Measurements from ENCODE around the gene TOR1A. TPM values are rescaled to one million over a fixed set of nuclear protein-coding genes. Genes with fewer than 3 reads are reported as not detected.
"Not testable (repeated sequence)": the region's sequence is repeated elsewhere in the genome, so short reads cannot be mapped to it uniquely, and the experiment has no call there.

Gene TOR1A
- polyA plus RNA-seq, 1 donor = 21.6 TPM

GRCh38 chr9:129781131-129781530 lies 42.8 kb downstream of the TOR1A start:
- no peak for DNase-seq

- DNase-seq = no peak
These were observed 44.3 kb downstream of the TOR1A start for GRCh38 chr9:129779560-129780190.

- DNase-seq = no peak
These were observed 45.5 kb downstream of the TOR1A start for GRCh38 chr9:129778469-129778868.

- DNase-seq = no peak
These were observed 46.2 kb downstream of the TOR1A start for GRCh38 chr9:129777769-129778130.

- DNase-seq = peak; percentile 93
These were observed 46.8 kb downstream of the TOR1A start for GRCh38 chr9:129776938-129777768.

GRCh38 chr9:129776566-129776937 lies 47.4 kb downstream of the TOR1A start:
- DNase-seq = no peak

GRCh38 chr9:129776096-129776495 lies 47.8 kb downstream of the TOR1A start:
- DNase-seq = not testable (repeated sequence)

GRCh38 chr9:129775448-129775798 lies 48.5 kb downstream of the TOR1A start:
- DNase-seq = no peak

- DNase-seq = no peak
These were observed 49.0 kb downstream of the TOR1A start for GRCh38 chr9:129774791-129775447.

- no peak for DNase-seq
These were observed 50.5 kb downstream of the TOR1A start for GRCh38 chr9:129773262-129774048.

GRCh38 chr9:129770741-129771140 lies 53.2 kb downstream of the TOR1A start:
- no peak for DNase-seq

- no peak for DNase-seq
These were observed 54.3 kb downstream of the TOR1A start for GRCh38 chr9:129769669-129770068.

GRCh38 chr9:129768486-129768885 lies 55.5 kb downstream of the TOR1A start:
- DNase-seq = no peak

- no peak for DNase-seq
These were observed 58.1 kb downstream of the TOR1A start for GRCh38 chr9:129765764-129766317.

- no peak for DNase-seq
These were observed 60.7 kb downstream of the TOR1A start for GRCh38 chr9:129762985-129763926.

Other genes with a start within 250 kb of the TOR1A start
- gene C9orf50, start 203.0 kb downstream of the TOR1A start, polyA plus RNA-seq (ENCODE audit: insufficient read length) = 0.26 TPM
- 40.1 TPM for gene NTMT1, start 198.0 kb downstream of the TOR1A start, polyA plus RNA-seq (ENCODE audit: insufficient read length)
- gene ASB6, start 182.0 kb downstream of the TOR1A start, polyA plus RNA-seq (ENCODE audit: insufficient read length) = 15.2 TPM
- gene PRRX2, start 158.5 kb downstream of the TOR1A start, polyA plus RNA-seq (ENCODE audit: insufficient read length) = 2.9 TPM
- 9.2 TPM for gene PTGES, start 71.1 kb downstream of the TOR1A start, polyA plus RNA-seq (ENCODE audit: insufficient read length)
- gene TOR1B, start 21.0 kb downstream of the TOR1A start, polyA plus RNA-seq (ENCODE audit: insufficient read length) = 13.6 TPM
- 37.0 TPM for gene C9orf78, start 11.1 kb upstream of the TOR1A start, polyA plus RNA-seq (ENCODE audit: insufficient read length)
- 17.5 TPM for gene USP20, start 11.3 kb upstream of the TOR1A start, polyA plus RNA-seq (ENCODE audit: insufficient read length)
- gene FNBP1, start 219.1 kb upstream of the TOR1A start, polyA plus RNA-seq (ENCODE audit: insufficient read length) = 19.8 TPM
- gene GPR107, start 229.8 kb upstream of the TOR1A start, polyA plus RNA-seq (ENCODE audit: insufficient read length) = 33.9 TPM